HT-29 (cell line): ENCODE measurements around the gene MARCO. TPM values are rescaled to one million over a fixed set of nuclear protein-coding genes. Genes with fewer than 3 reads are reported as not detected.
"Not testable (repeated sequence)": the region's sequence is repeated elsewhere in the genome, so short reads cannot be mapped to it uniquely, and the experiment has no call there.

Experiments
- DNase-seq: peaks from one replicate; pipeline ENCODE4 v3.0.0-alpha.2; 2015; ENCODE audit warnings: low spot score
- total RNA-seq: library from RNA; depleted of rRNA; stranded (reverse); fragments of >200 nt; shearing (Covaris generic); gene quantifications from 2 replicates; pipeline ENCODE4 v1.2.3, GENCODE V29; 2014; rRNA removed

The MARCO gene
- total RNA-seq, 1 experiment from 2014 or later = not detected

DNA sequence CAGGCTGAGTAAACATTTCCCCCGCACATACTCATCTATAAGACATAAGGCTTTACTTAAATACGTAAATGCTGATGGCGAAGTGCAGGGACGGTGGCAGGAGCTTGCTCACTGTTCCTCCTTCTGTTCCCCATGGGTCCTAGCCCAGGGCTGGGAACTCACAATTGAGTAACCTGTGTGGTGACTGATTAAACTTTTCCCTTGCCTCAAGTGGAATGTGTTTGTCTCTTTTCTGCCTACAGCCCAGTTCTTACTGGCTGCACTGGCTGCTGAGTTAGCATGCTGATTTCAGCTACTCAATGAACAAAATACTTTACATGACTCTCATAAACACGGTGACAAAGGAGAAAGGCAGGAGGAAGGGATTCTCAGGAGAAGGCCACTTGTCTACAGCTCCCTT lies 87.3 kb downstream of the MARCO start:
- DNase-seq = no peak

DNA sequence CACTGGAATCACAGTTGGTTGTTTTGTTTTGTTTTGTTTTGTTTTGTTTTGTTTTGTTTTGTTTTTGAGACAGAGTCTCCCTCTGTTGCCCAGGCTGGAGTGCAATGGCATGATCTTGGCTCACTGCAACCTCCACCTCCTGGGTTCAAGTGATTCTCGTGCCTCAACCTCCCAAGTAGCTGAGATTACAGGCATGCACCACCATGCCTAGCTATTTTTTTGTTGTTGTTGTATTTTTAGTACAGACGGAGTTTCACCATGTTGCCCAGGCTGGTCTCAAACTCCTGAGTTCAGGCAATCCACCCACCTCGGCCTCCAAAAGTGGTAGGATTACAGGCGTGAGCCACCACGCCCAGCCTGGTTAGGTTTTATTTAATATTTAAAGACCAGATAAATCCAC lies 95.9 kb downstream of the MARCO start:
- DNase-seq = not testable (repeated sequence)

- DNase-seq = no peak
These were observed 98.7 kb downstream of the MARCO start for GRCh38 chr2:119040730-119041129.

Other genes with a start within 250 kb of the MARCO start
- not detected in 2 replicates for gene EN1, start 94.5 kb upstream of the MARCO start, total RNA-seq
- not detected in 2 replicates for gene C1QL2, start 216.6 kb downstream of the MARCO start, total RNA-seq